K562 (cell line): Measurements from ENCODE around the gene CNGB1. TPM values are rescaled to one million over a fixed set of nuclear protein-coding genes. Genes with fewer than 3 reads are reported as not detected.

Experiments
- ATAC-seq: fragments of 200-7000 bp; cut with Tn5 transposase; 3 replicates; pipeline ENCODE4 v1.9.1; 2020; ENCODE audit warnings: moderate library complexity
- BruUV-seq: library from RNA; stranded (reverse); fragments of 400-500 nt; replicated peaks from 2 replicates; lab custom pipeline; 2021; lab: Mats Ljungman, UMichigan
- CTCF ChIA-PET: fragments of 300-600 bp; formaldehyde crosslinking; extraction: SDS; loops from one replicate; lab custom pipeline; 2021; ENCODE audit warnings: low intra/inter-chr PET ratio; lab: Yijun Ruan, JAX
- POLR2A ChIA-PET: fragments of 300-600, 350-650 bp; sonication (Branson Sonifier 250); formaldehyde crosslinking; extraction: SDS; loops from one replicate; lab custom pipeline; 2021; ENCODE audit warnings: antibody characterized with exemption, inconsistent platforms; lab: Yijun Ruan, JAX
- DNase-seq, 4 experiments: peaks; one replicate each; pipeline versions ENCODE4 v3.0.0 to v3.0.0-alpha.2; 2011 to 2018; ENCODE audit warnings: low spot score in 3 of 4, mixed read lengths in 3 of 4; ENCODE audit errors: extremely low read depth in 1 of 4
- FAIRE-seq: peaks from 2 replicates; lab custom pipeline; 2011; peaks lifted over from hg19 to GRCh38; lab: Jason Lieb, UNC
- H2AFZ ChIP-seq: 2 replicates; pipeline ENCODE4 v1.6.0; 2011; ENCODE audit warnings: low read depth, low read length, control low read depth, inconsistent platforms
- H3K27ac ChIP-seq: fragments of 200-600 bp; 3 replicates; pipeline ENCODE4 v1.8.0; 2011; ENCODE audit warnings: low read depth, mild to moderate bottlenecking, control low read depth, inconsistent platforms, low read length, moderate library complexity, mixed read lengths; ENCODE audit errors: extremely low read depth
- H3K27me3 ChIP-seq, 2 experiments: fragments of 300-600 bp in 1 of 2; 2 replicates in 1 of 2; 3 replicates in 1 of 2; pipeline versions ENCODE4 v1.6.0 to v1.8.0; 2011; ENCODE audit warnings: inconsistent platforms in 2 of 2, low read length in 2 of 2, mild to moderate bottlenecking in 1 of 2, mixed read lengths in 1 of 2, moderate library complexity in 1 of 2; ENCODE audit not compliant: control insufficient read depth in 2 of 2, insufficient read depth in 2 of 2
- H3K36me3 ChIP-seq: fragments of 300-600 bp; 3 replicates; pipeline ENCODE4 v1.8.0; 2011; ENCODE audit warnings: mild to moderate bottlenecking, low read length, inconsistent platforms; ENCODE audit not compliant: control insufficient read depth, insufficient read depth
- H3K4me1 ChIP-seq, 2 experiments: fragments of 200-600 bp in 1 of 2; replicated peaks in 1 of 2; 2 replicates in 1 of 2; 3 replicates in 1 of 2; pipeline versions ENCODE4 v1.5.1 to v1.8.0; 2011; ENCODE audit warnings: inconsistent platforms in 2 of 2, low read length in 2 of 2, mild to moderate bottlenecking in 1 of 2, mixed read lengths in 1 of 2, moderate library complexity in 1 of 2; ENCODE audit not compliant: control insufficient read depth in 2 of 2, insufficient read depth in 2 of 2
- H3K4me2 ChIP-seq: 2 replicates; pipeline ENCODE4 v1.6.1; 2011; ENCODE audit warnings: low read length, control low read depth, inconsistent platforms, mixed read lengths; ENCODE audit not compliant: insufficient read depth
- H3K4me3 ChIP-seq: fragments of 200-600 bp; sonication (generic), shearing (Covaris generic); 2 replicates; pipeline ENCODE4 v1.5.1; 2016; ENCODE audit warnings: control low read depth, inconsistent platforms
- H3K79me2 ChIP-seq: fragments of 200-600 bp; 3 replicates; pipeline ENCODE4 v1.8.0; 2011; ENCODE audit warnings: low read length, inconsistent platforms; ENCODE audit not compliant: control insufficient read depth, insufficient read depth
- H3K9ac ChIP-seq, 2 experiments: 2 replicates each; pipeline versions ENCODE4 v1.6.0 to v1.6.1; 2011; ENCODE audit warnings: low read depth in 2 of 2, low read length in 2 of 2, control low read depth in 1 of 2, inconsistent platforms in 1 of 2, mild to moderate bottlenecking in 1 of 2, mixed read lengths in 1 of 2; ENCODE audit not compliant: insufficient read depth in 1 of 2
- H3K9me1 ChIP-seq: one replicate; pipeline ENCODE4 v1.6.0; 2011; ENCODE audit warnings: inconsistent platforms, mild to moderate bottlenecking, low read length, moderate library complexity; ENCODE audit not compliant: control insufficient read depth, insufficient read depth
- H3K9me3 ChIP-seq: replicated peaks from 2 replicates; pipeline ENCODE4 v1.5.1; 2011; ENCODE audit warnings: low read depth, low read length, inconsistent platforms; ENCODE audit not compliant: control insufficient read depth, insufficient read depth
- H4K20me1 ChIP-seq: replicated peaks from 2 replicates; pipeline ENCODE4 v1.6.1; 2011; ENCODE audit warnings: low read length, inconsistent platforms, mixed read lengths; ENCODE audit not compliant: control insufficient read depth, insufficient read depth
- THAP7 ChIP-seq: fragments of 250-450 bp; sonication (Bioruptor Pico); IDR thresholded peaks from 2 replicates; pipeline ENCODE4 v1.5.0; 2021
- ZKSCAN3 ChIP-seq: fragments of 250-450 bp; sonication (Bioruptor Pico); IDR thresholded peaks from 2 replicates; pipeline ENCODE4 v1.4.0; 2020
- WGBS: fragments of 100-300 bp; shearing (Covaris generic); methylation state at CpG from one replicate; pipeline ENCODE4 v1.1.6; 2016; ENCODE audit warnings: low coverage, mixed read lengths; ENCODE audit not compliant: insufficient coverage; ENCODE audit errors: missing lambda C conversion rate; 5-methylcytosine and 5-hydroxymethylcytosine counted together
- in situ Hi-C: fragments of 300-500 bp; cut with MboI; formaldehyde crosslinking; loops from 4 replicates; pipeline ENCODE4 v1.15.0; 2018; ENCODE audit warnings: inconsistent platforms, mixed read lengths
- intact Hi-C: fragments of 100-400 bp; cut with micrococcal nuclease; formaldehyde crosslinking; loops from 2 replicates; pipeline ENCODE4 v1.14.2; 2022
- polyA plus RNA-seq, 8 experiments: library from polyadenylated mRNA; depleted of rRNA in 4 of 8; stranded (reverse) in 5 of 8; unstranded in 3 of 8; fragments of >200 nt; fragmentation: Nextera tagmentation in 2 of 8; fragmentation: Illumina TruSeq in 1 of 8; extraction: Ambion mirVana in 2 of 8; extraction: Trizol in 1 of 8; gene quantifications; 2 replicates each; pipeline versions ENCODE4 v1.2.1 to v1.2.3, GENCODE V29; 2011 to 2014; ENCODE audit warnings: inconsistent platforms in 1 of 8, missing spikeins in 1 of 8
- total RNA-seq, 7 experiments: library from RNA; depleted of rRNA in 6 of 7; stranded (reverse); fragments of >200 nt in 6 of 7; fragmentation: Illumina TruSeq in 2 of 7; extraction: Trizol in 2 of 7; gene quantifications; 2 replicates each; pipeline versions ENCODE4 v1.2.1 to v1.2.3, GENCODE V29; 2011 to 2021; ENCODE audit warnings: low replicate concordance in 1 of 7

Gene CNGB1
- total and polyA plus RNA-seq, 9 of the 15 experiments (the other 6 are each of a cell fraction or from before 2014, with no cell fraction given): not detected

DNA sequence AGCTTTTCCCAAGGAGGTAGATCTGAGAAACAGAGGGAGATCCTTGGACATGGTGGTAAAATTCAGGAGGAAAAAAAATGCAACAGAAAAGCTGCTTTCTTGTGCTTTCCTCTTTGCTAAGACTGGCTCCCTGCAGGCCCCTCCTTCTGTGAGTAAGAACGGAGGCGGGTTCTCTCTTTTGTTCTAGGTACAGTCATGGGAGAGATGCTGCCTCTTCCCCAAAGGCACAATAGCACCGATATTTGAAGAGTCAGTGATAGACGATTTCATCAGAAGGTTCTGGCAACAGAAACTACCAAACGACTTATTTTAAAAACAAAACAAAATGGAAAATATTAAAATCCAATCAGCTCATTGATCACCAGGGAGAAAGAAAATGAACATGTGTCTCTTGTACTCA lies 136.0 kb downstream of the CNGB1 start:
- BruUV-seq: no TSS peak
- no peaks in the 10 kb centered on the region for H3K36me3 ChIP-seq
- POLR2A ChIA-PET: interaction anchor here (0.6 to 0.7 kb wide), 2 partner anchors 65 to 212 kb away, joined by 3 read pairs; no protein-coding TSS in a partner anchor
- H3K79me2 ChIP-seq: no peaks in the 10 kb centered on the region
- TF ChIP-seq ZKSCAN3 (CRISPR knock-in tag) (no peak), THAP7 (CRISPR knock-in tag) (no peak)
- H2AFZ ChIP-seq: no peak overlapping the region
- H3K9ac ChIP-seq: no peak overlapping the region
- intact Hi-C loops (no loop called here), in situ Hi-C loops (no loop called here)
- no peaks in the 10 kb centered on the region for H3K9me1 ChIP-seq
- no peaks in the 10 kb centered on the region; the same call in 1 of the 2 replicates for H3K9me3 ChIP-seq
- no peaks in the 10 kb centered on the region for H3K4me1 ChIP-seq
- 0% methylated on average over 5 of the region's 5 CpGs for WGBS
- no peak overlapping the region for H3K4me3 ChIP-seq
- no peak overlapping the region for H3K27ac ChIP-seq
- CTCF ChIA-PET: no interaction called here
- no peak for ATAC-seq
- H3K4me2 ChIP-seq: no peak overlapping the region
- no peak for FAIRE-seq
- no peak for DNase-seq
- peaks cover 26 to 54% of the 10 kb centered on the region in 2 experiments; a peak in 3 of 5 replicates for H3K27me3 ChIP-seq
- H4K20me1 ChIP-seq: no peaks in the 10 kb centered on the region

Other genes with a start within 250 kb of the CNGB1 start
- 41.7 and 49.9 TPM in 2 replicates for gene KATNB1, start 235.4 kb downstream of the CNGB1 start, total RNA-seq (2014; rRNA removed)
- gene KATNB1, start 235.4 kb downstream of the CNGB1 start, total RNA-seq (2014; rRNA removed; fragmentation: Illumina TruSeq; extraction: Trizol): 11.0 and 12.4 TPM in 2 replicates
- gene KATNB1, start 235.4 kb downstream of the CNGB1 start, total RNA-seq (2015; rRNA removed; fragmentation: Illumina TruSeq; extraction: Trizol): 16.2 and 19.2 TPM in 2 replicates
- gene KATNB1, start 235.4 kb downstream of the CNGB1 start, total RNA-seq (2021): 50.2 and 52.6 TPM in 2 replicates
- 21.9 and 35.8 TPM in 2 replicates for gene KATNB1, start 235.4 kb downstream of the CNGB1 start, polyA plus RNA-seq (2011; rRNA removed)
- 34.2 and 55.7 TPM in 2 replicates for gene KATNB1, start 235.4 kb downstream of the CNGB1 start, polyA plus RNA-seq (2014; fragmentation: Illumina TruSeq; extraction: Trizol)
- 1 to 10 TPM; 1.2 to 2.6 TPM for gene KATNB1, start 235.4 kb downstream of the CNGB1 start, polyA plus RNA-seq (2014; fragmentation: Nextera tagmentation; extraction: Ambion mirVana)
- 39.6 and 48.0 TPM in 2 replicates for gene KATNB1, start 235.4 kb downstream of the CNGB1 start, polyA plus RNA-seq (2014; rRNA removed)
- gene KIFC3, start 168.6 kb downstream of the CNGB1 start, total RNA-seq (2014; rRNA removed): 103 and 106 TPM in 2 replicates
- gene KIFC3, start 168.6 kb downstream of the CNGB1 start, total RNA-seq (2014; rRNA removed; fragmentation: Illumina TruSeq; extraction: Trizol): 19.0 and 22.9 TPM in 2 replicates
- 26.2 and 28.4 TPM in 2 replicates for gene KIFC3, start 168.6 kb downstream of the CNGB1 start, total RNA-seq (2015; rRNA removed; fragmentation: Illumina TruSeq; extraction: Trizol)
- 94.5 and 105 TPM in 2 replicates for gene KIFC3, start 168.6 kb downstream of the CNGB1 start, total RNA-seq (2021)
- gene KIFC3, start 168.6 kb downstream of the CNGB1 start, polyA plus RNA-seq (2011; rRNA removed): 53.3 and 63.5 TPM in 2 replicates
- gene KIFC3, start 168.6 kb downstream of the CNGB1 start, polyA plus RNA-seq (2014; fragmentation: Illumina TruSeq; extraction: Trizol): 20.2 and 47.1 TPM in 2 replicates
- under 1 TPM; 0.23 to 0.96 TPM for gene KIFC3, start 168.6 kb downstream of the CNGB1 start, polyA plus RNA-seq (2014; fragmentation: Nextera tagmentation; extraction: Ambion mirVana)
- 78.1 and 80.3 TPM in 2 replicates for gene KIFC3, start 168.6 kb downstream of the CNGB1 start, polyA plus RNA-seq (2014; rRNA removed)
- 1.4 TPM in 2 replicates for gene ZNF319, start 29.5 kb upstream of the CNGB1 start, total RNA-seq (2014; rRNA removed)
- 0.80 and 0.87 TPM in 2 replicates for gene ZNF319, start 29.5 kb upstream of the CNGB1 start, total RNA-seq (2014; rRNA removed; fragmentation: Illumina TruSeq; extraction: Trizol)
- gene ZNF319, start 29.5 kb upstream of the CNGB1 start, total RNA-seq (2015; rRNA removed; fragmentation: Illumina TruSeq; extraction: Trizol): 1.0 and 1.2 TPM in 2 replicates
- gene ZNF319, start 29.5 kb upstream of the CNGB1 start, total RNA-seq (2021): 5.2 and 5.7 TPM in 2 replicates
- gene ZNF319, start 29.5 kb upstream of the CNGB1 start, polyA plus RNA-seq (2011; rRNA removed): 1.4 and 2.0 TPM in 2 replicates
- 2.1 and 3.6 TPM in 2 replicates for gene ZNF319, start 29.5 kb upstream of the CNGB1 start, polyA plus RNA-seq (2014; fragmentation: Illumina TruSeq; extraction: Trizol)
- under 1 TPM; 0.20 to 0.31 TPM for gene ZNF319, start 29.5 kb upstream of the CNGB1 start, polyA plus RNA-seq (2014; fragmentation: Nextera tagmentation; extraction: Ambion mirVana)
- 2.7 and 3.2 TPM in 2 replicates for gene ZNF319, start 29.5 kb upstream of the CNGB1 start, polyA plus RNA-seq (2014; rRNA removed)
- gene USB1, start 30.3 kb upstream of the CNGB1 start, total RNA-seq (2014; rRNA removed): 18.0 and 19.4 TPM in 2 replicates
- 12.1 and 13.1 TPM in 2 replicates for gene USB1, start 30.3 kb upstream of the CNGB1 start, total RNA-seq (2014; rRNA removed; fragmentation: Illumina TruSeq; extraction: Trizol)
- 16.0 and 18.9 TPM in 2 replicates for gene USB1, start 30.3 kb upstream of the CNGB1 start, total RNA-seq (2015; rRNA removed; fragmentation: Illumina TruSeq; extraction: Trizol)
- gene USB1, start 30.3 kb upstream of the CNGB1 start, total RNA-seq (2021): 69.6 and 73.6 TPM in 2 replicates
- gene USB1, start 30.3 kb upstream of the CNGB1 start, polyA plus RNA-seq (2011; rRNA removed): 46.2 and 60.1 TPM in 2 replicates
- 64.4 and 93.9 TPM in 2 replicates for gene USB1, start 30.3 kb upstream of the CNGB1 start, polyA plus RNA-seq (2014; fragmentation: Illumina TruSeq; extraction: Trizol)
- gene USB1, start 30.3 kb upstream of the CNGB1 start, polyA plus RNA-seq (2014; fragmentation: Nextera tagmentation; extraction: Ambion mirVana): 10 to 100 TPM; 11.6 to 12.1 TPM
- gene USB1, start 30.3 kb upstream of the CNGB1 start, polyA plus RNA-seq (2014; rRNA removed): 53.8 and 67.5 TPM in 2 replicates
- gene MMP15, start 54.6 kb upstream of the CNGB1 start, total RNA-seq (2014; rRNA removed): 10.3 and 11.9 TPM in 2 replicates
- gene MMP15, start 54.6 kb upstream of the CNGB1 start, total RNA-seq (2014; rRNA removed; fragmentation: Illumina TruSeq; extraction: Trizol): 1.9 and 2.9 TPM in 2 replicates
- 5.5 and 5.6 TPM in 2 replicates for gene MMP15, start 54.6 kb upstream of the CNGB1 start, total RNA-seq (2015; rRNA removed; fragmentation: Illumina TruSeq; extraction: Trizol)
- gene MMP15, start 54.6 kb upstream of the CNGB1 start, total RNA-seq (2021): 20.3 and 20.4 TPM in 2 replicates
- gene MMP15, start 54.6 kb upstream of the CNGB1 start, polyA plus RNA-seq (2011; rRNA removed): 3.0 and 8.4 TPM in 2 replicates
- gene MMP15, start 54.6 kb upstream of the CNGB1 start, polyA plus RNA-seq (2014; fragmentation: Illumina TruSeq; extraction: Trizol): 6.3 and 8.6 TPM in 2 replicates
- under 1 TPM; 0.01 to 0.06 TPM for gene MMP15, start 54.6 kb upstream of the CNGB1 start, polyA plus RNA-seq (2014; fragmentation: Nextera tagmentation; extraction: Ambion mirVana)
- 7.9 and 9.6 TPM in 2 replicates for gene MMP15, start 54.6 kb upstream of the CNGB1 start, polyA plus RNA-seq (2014; rRNA removed)
- 75.5 and 77.8 TPM in 2 replicates for gene CFAP20, start 158.3 kb upstream of the CNGB1 start, total RNA-seq (2014; rRNA removed)
- gene CFAP20, start 158.3 kb upstream of the CNGB1 start, total RNA-seq (2014; rRNA removed; fragmentation: Illumina TruSeq; extraction: Trizol): 66.2 and 69.2 TPM in 2 replicates
- 79.1 and 90.5 TPM in 2 replicates for gene CFAP20, start 158.3 kb upstream of the CNGB1 start, total RNA-seq (2015; rRNA removed; fragmentation: Illumina TruSeq; extraction: Trizol)
- gene CFAP20, start 158.3 kb upstream of the CNGB1 start, total RNA-seq (2021): 55.2 and 56.5 TPM in 2 replicates
- gene CFAP20, start 158.3 kb upstream of the CNGB1 start, polyA plus RNA-seq (2011; rRNA removed): 75.3 and 76.3 TPM in 2 replicates
- gene CFAP20, start 158.3 kb upstream of the CNGB1 start, polyA plus RNA-seq (2014; fragmentation: Illumina TruSeq; extraction: Trizol): 74.4 and 79.1 TPM in 2 replicates
- 10 to 100 TPM; 20.5 to 30.4 TPM for gene CFAP20, start 158.3 kb upstream of the CNGB1 start, polyA plus RNA-seq (2014; fragmentation: Nextera tagmentation; extraction: Ambion mirVana)
- gene CFAP20, start 158.3 kb upstream of the CNGB1 start, polyA plus RNA-seq (2014; rRNA removed): 84.5 and 90.0 TPM in 2 replicates
- 20.8 TPM in 2 replicates for gene CSNK2A2, start 227.0 kb upstream of the CNGB1 start, total RNA-seq (2014; rRNA removed)
- gene CSNK2A2, start 227.0 kb upstream of the CNGB1 start, total RNA-seq (2014; rRNA removed; fragmentation: Illumina TruSeq; extraction: Trizol): 54.1 and 59.2 TPM in 2 replicates
- 44.7 and 44.8 TPM in 2 replicates for gene CSNK2A2, start 227.0 kb upstream of the CNGB1 start, total RNA-seq (2015; rRNA removed; fragmentation: Illumina TruSeq; extraction: Trizol)
- 95.7 and 109 TPM in 2 replicates for gene CSNK2A2, start 227.0 kb upstream of the CNGB1 start, total RNA-seq (2021)
- 48.1 and 61.2 TPM in 2 replicates for gene CSNK2A2, start 227.0 kb upstream of the CNGB1 start, polyA plus RNA-seq (2011; rRNA removed)
- gene CSNK2A2, start 227.0 kb upstream of the CNGB1 start, polyA plus RNA-seq (2014; fragmentation: Illumina TruSeq; extraction: Trizol): 90.0 and 97.7 TPM in 2 replicates
- gene CSNK2A2, start 227.0 kb upstream of the CNGB1 start, polyA plus RNA-seq (2014; fragmentation: Nextera tagmentation; extraction: Ambion mirVana): 10 to 100 TPM; 23.4 to 25.2 TPM
- 35.4 and 42.8 TPM in 2 replicates for gene CSNK2A2, start 227.0 kb upstream of the CNGB1 start, polyA plus RNA-seq (2014; rRNA removed)